GM13976 (cell line): Measurements from ENCODE around the gene CD82.

ENCODE experiments used
- DNase-seq: peaks from one replicate; pipeline ENCODE4 v3.0.0; 2012; ENCODE audit warnings: low spot score
- in situ Hi-C: fragments of 300-500 bp; cut with MboI; formaldehyde crosslinking; loops from one replicate; pipeline ENCODE4 v1.12.0; 2022; ENCODE audit warnings: low sequenced_read_pairs, mixed read lengths, inconsistent platforms; ENCODE audit not compliant: unreplicated experiment
- TF ChIP-seq, protein P1 (sequence below): IDR thresholded peaks from 2 replicates; pipeline ENCODE4 v1.5.1; 2012; ENCODE audit warnings: borderline replicate concordance, mild to moderate bottlenecking; ENCODE audit not compliant: insufficient read depth; ENCODE audit errors: extremely low read depth, missing control alignments, control extremely low read depth

Gene CD82

DNA sequence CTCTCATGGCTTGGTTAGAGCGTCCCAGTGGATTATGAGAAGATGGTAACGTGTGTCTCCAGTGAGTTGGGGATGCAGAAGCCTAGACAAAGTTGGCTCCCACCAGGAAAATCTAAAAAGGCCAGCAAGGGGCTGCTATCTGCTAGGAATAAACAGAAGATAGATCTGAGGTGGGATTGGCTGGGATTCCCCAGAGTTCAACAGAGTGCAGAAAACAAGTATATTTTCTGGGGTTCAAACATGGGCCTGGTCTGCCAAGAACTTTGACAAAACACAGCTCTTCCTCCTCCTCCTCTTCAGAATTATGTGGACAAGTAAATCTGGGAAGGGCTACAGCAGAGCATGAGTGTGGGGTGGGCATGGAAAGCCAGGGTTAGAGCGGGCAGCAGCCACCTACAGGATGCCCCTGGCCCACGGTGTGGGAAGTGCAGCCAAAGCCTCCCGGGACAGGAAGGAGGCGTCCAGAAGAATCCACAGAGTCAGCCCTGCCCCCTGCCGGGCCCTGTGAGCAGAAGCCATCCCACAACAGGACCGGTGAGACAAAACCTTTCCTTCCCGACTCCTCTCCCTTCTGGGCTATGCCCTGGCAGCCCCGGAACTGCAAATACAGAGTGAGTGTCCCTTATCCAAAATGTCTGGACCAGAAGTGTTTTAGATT is 67.1 kb downstream of the CD82 start:
- peak; percentile 57 for DNase-seq
- in situ Hi-C loops, result no loop called here

DNA sequence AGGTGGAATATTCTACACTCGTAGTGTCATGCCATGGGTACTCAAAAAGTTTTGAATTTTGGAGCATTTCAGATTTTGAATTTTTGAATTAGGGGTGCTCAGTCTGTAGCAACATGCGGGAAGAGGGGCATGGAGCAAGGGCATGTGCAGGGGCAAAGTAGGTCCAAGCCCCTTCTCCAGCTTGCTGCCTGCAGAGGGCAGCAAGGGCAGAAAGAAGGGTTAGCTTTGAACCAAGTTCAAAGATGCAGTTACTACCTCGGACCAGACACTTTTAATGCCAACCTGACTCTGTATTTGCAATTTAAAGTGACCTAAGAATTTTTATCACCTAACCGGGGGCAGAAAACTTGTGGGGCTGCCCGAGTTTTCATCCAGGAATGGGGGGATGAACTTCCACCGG is 68.2 kb downstream of the CD82 start:
- DNase-seq, result peak; percentile 32
- TF ChIP-seq, protein P1, sequence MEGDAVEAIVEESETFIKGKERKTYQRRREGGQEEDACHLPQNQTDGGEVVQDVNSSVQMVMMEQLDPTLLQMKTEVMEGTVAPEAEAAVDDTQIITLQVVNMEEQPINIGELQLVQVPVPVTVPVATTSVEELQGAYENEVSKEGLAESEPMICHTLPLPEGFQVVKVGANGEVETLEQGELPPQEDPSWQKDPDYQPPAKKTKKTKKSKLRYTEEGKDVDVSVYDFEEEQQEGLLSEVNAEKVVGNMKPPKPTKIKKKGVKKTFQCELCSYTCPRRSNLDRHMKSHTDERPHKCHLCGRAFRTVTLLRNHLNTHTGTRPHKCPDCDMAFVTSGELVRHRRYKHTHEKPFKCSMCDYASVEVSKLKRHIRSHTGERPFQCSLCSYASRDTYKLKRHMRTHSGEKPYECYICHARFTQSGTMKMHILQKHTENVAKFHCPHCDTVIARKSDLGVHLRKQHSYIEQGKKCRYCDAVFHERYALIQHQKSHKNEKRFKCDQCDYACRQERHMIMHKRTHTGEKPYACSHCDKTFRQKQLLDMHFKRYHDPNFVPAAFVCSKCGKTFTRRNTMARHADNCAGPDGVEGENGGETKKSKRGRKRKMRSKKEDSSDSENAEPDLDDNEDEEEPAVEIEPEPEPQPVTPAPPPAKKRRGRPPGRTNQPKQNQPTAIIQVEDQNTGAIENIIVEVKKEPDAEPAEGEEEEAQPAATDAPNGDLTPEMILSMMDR, result peak; percentile 30
- in situ Hi-C loops, result no loop called here

More for the DNA sequence above, 67.1 kb downstream of the CD82 start:
- TF ChIP-seq, protein P1, result peak; percentile 16

GRCh38 chr11:44634401-44635281 is 69.2 kb downstream of the CD82 start:
- in situ Hi-C loops, result no loop called here

GRCh38 chr11:44637487-44637886 is 72.0 kb downstream of the CD82 start:
- DNase-seq, result no peak
- TF ChIP-seq, protein P1, result no peak
- in situ Hi-C loops, result no loop called here

More at GRCh38 chr11:44634401-44635281, 69.2 kb downstream of the CD82 start:
- peak; percentile 15 for DNase-seq
- TF ChIP-seq, protein P1, result no peak

- in situ Hi-C loops, result no loop called here
- no peak for DNase-seq
- TF ChIP-seq, protein P1, result no peak
Measured at GRCh38 chr11:44638032-44638431, 72.6 kb downstream of the CD82 start.

GRCh38 chr11:44643217-44643616 is 77.8 kb downstream of the CD82 start:
- in situ Hi-C loops, result no loop called here
- DNase-seq, result no peak
- TF ChIP-seq, protein P1, result no peak
